HG03442 (cell line): ENCODE measurements around the gene SAMD13.
A peak's percentile ranks its signal among the peaks of the same experiment; 100 is the strongest.

ENCODE experiments used
- ATAC-seq: cut with Tn5 transposase; IDR thresholded peaks from one replicate; pipeline ENCODE4 v1.9.1; 2021; ENCODE audit warnings: mild to moderate bottlenecking, moderate library complexity; ENCODE audit not compliant: unreplicated experiment

The SAMD13 gene, protein sequence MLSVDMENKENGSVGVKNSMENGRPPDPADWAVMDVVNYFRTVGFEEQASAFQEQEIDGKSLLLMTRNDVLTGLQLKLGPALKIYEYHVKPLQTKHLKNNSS

DNA sequence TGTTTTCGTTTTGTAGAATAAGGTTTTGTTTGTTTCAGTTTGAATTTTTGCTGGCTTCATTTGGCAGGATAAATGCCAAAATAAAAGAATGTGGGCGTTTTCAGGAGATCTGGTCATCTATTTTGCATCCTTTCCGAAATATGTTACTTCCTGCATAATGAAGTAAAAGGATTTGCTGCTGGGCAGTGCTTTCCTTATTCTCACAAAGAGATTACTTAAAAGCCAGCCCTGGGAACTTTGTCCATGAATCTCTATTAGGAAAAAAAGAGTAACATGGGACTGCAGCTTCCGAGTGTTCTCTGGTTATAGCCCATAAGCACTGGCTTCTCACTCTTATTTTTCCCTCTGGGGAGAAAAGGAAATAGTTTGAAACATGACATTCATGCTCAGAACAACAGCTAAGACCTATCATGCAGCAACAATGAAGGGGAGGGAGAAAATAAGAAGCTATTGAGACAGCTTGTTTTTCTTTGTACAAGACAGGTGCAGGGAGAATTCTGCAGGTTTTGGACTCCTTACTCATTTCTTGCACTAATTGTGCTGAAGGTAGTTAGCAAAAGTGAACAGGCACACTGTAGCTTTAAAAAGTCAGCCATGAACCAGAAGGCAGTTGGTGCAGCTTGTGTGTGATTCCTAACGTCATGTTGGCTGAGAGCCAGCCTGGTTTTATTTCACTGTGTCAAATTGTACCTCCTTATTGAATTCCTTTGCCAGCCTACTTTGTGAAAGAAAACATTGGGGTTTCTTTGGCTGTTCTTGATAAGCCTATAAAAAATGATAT, at the start of gene SAMD13:
SAMD13 (plus strand) TSS at position 705 of the 781 bp plus-strand sequence. CDS start 1,527 bp downstream, outside the sequence.
- no peak for ATAC-seq

DNA sequence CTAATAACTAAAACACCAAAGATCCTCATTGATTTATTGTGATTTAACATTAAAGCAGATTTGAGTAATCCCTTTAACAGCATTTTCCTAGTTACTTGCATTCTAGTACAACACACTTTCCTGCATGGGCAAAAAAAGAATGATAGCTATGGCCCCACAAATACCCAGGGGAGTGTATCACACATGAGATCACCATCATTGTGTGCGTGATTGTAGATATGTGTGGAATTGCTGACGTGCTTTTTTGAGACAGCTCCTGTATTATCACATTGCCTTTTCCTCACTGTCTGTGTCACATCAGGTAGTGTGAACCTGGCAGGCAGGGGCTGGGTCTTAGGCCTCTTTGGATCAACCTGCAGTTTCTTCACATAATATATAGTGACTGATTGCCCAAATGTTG, 48.5 kb upstream of the SAMD13 start:
- ATAC-seq = no peak

DNA sequence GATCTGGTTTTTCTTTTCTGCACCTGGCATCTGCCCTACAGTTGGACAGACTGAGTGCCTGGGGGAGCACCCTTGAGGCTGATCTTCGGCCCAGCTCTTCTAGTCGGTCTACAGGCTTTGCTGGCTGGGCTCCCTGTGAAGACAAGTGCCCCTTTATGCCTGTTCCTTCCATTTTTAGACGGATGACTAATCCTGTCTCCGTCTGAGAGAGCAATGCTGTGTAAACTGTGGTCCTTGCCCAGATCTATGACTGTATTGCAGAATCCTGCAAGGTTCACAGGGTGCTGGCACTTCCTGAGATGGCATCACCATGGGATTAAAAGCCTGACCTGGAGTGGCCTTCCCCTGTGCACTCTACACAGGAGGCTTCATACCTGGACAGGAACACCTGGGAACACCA, 47.6 kb upstream of the SAMD13 start:
- ATAC-seq = no peak

DNA sequence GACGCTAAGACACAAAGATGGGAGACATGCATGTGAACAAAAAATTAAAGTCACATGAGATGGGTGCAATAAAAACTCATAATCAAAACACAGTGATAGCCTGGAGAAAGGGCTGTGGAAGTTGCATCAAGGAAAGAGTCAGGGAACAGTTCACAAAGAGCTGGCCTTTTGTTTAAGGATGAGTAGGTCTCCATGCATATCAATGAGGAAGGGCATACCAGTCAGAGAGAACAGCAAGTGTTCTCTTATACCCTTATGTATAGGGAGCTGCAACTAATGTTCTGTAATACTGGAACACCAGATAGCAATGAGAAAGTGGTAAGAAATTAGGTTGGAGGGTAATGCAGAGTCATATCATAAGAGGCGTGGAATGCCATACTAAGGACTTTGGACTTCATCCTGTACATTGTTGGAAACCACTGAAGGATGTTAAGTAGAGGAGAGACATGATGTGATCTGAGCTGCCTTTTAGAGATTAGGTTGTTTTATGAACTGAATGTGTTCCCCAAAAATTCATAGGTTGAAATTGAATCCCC, 46.7 kb upstream of the SAMD13 start:
- no peak for ATAC-seq

DNA sequence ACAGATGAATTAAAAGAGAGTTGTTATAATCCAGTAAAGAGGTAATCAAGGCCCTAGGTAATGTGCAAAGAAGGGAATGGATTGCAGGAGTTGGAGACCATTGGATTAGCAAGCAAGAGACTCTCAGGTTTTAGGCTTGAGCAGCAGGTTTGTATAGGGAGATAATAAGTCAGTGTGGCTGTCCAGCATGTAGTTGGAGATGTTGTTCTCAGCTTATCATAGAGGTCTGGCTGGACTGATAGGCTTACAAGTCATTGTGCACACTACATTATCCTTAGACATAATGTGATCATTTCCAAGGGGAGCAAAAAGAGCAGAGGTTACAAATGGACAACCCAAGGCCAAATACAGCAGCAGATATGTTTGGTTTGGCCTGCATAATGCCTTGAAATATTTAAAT, 45.9 kb upstream of the SAMD13 start:
- ATAC-seq = no peak

DNA sequence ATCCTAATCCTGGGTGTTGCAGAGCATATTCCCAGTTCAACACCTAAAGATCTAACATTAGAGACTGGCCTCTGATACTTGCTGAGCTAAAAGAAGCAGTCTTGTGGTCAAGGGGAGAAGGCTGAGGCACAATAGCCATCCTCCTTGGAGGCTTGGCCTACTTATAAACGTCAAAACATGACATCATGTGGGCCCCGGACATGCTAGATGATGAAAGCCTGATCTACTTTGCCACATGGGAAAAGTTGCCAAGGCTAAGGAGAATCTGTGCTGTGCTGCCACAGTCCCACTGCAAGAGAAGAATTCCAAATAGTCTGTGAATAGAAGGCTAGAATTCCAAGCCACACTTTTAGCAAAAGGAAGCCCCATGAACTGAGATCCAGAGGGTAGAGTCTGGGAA, 43.9 kb upstream of the SAMD13 start:
- no peak for ATAC-seq

DNA sequence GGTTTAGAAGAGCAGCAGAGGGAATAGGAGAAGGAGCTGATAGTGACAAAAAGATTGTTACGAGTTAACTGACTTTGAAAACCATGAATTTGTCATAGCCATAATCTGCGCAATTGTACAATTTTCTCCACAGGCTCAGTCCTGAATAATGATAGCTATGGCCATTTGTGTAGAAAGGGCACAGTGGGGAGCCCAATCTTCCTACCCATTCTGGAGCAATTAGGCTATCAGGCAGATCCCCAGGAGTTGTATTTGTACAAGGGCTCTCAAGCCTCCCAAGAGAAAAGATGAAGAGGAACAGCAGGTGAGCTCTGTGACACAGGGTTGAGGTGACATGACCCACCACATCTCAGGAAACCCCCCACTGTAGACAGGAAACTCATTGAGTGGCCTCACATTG, 42.1 kb upstream of the SAMD13 start:
- no peak for ATAC-seq

DNA sequence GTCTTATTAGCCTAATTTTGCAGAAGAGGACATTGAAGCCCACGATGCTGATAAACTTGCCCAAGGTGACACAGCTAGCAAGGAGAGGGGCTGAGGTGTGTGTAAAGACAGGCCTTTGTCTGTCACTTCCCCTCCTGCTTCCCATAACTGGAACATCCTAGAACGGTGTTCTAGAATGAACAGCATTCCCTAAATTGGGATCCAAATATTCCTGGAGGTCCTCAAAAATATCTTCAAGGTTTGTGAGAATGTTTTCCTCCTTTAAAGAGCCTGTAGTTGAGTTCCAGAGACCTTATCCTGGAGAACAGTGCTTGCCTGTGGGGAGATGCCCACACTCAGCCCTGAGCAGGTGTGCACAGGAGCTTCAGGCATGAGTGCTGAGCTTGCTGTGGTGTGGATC, 41.5 kb upstream of the SAMD13 start:
- ATAC-seq = no peak

DNA sequence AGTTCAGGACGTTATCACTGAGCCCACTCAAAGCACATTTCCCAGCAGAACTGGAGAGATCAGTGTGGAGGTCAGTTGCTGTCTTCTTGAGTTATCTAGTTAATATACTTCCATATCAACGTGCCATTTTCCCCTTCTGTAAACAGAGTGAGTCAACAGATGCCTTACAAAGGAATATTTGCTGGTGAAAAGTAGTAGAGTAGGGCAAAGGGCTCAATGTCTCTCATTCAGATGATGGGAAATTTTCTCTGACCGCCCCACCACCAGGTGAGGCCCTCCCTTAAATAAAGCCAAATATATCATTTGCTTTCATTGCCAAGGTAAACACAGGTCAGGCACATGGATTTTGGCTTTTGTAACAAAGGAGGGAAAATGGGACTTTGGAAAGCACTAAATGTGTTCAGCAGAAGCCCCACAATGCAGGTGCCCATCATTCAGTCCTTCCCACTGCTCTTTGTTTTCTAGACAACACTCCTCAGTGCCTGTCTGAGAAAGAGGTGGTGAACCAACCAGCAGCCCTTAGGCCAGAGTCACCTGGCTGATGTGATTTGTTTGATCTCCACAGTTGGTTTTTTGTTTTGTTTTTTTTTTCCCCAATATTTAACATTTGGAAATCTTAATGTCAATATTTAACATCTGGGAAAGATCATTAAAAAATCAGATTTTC, 40.5 kb upstream of the SAMD13 start:
- ATAC-seq = no peak

DNA sequence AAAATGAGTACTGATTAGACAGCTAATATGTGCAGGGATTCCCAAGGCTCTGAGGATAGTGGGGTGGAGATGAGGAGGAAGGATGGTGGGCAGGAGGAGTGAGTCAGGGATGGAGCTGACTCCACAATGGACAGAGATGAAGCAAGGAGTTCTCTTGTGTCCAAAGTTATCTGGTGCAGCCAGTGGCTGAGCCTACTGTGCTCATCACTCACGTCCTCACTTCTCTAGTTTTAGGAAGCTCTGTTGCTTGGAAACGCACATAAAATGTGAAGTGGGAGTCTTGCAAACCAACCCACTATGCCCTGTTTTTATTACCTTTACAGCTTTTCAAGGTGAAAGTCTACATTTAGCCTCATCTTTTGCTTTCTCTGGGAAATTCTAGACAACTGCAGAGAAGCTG, 36.5 kb upstream of the SAMD13 start:
- no peak for ATAC-seq

DNA sequence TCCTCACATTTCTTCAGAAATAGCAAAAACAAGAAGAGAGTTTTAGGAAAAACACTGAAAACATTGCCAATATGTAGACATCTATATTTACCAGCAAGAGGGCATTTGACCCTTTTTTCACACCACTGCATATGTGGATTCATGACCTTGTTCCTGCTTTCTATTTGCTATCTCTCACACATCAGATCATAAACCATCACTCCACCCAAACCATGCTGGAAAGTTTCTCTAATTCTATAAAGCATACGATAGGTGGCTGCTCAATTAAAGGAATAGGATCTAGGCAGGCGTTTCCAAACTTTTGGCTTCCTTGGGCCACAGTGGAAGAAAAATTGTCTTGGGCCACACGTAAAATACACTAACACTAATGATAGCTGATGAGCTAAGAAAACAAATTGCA, 35.6 kb upstream of the SAMD13 start:
- ATAC-seq = no peak

DNA sequence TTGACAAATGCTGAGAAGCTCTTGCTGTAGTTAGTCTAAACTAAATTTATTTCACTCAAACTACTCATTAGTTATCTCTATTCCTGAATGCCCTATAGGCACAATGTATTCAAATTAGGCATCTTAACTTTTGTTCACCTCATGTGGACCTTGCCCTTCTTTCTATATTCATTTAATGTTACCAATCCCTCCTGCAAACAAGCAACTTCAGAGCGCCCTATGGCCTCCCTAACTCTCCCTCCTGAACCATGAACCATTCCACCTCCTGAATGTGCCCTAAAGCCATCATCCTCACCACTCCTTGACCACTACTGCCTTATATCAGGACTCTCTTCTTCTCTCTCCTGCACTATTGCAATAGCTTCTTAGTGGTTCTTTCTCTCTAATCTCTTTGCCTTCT, 34.8 kb upstream of the SAMD13 start:
- ATAC-seq = no peak

DNA sequence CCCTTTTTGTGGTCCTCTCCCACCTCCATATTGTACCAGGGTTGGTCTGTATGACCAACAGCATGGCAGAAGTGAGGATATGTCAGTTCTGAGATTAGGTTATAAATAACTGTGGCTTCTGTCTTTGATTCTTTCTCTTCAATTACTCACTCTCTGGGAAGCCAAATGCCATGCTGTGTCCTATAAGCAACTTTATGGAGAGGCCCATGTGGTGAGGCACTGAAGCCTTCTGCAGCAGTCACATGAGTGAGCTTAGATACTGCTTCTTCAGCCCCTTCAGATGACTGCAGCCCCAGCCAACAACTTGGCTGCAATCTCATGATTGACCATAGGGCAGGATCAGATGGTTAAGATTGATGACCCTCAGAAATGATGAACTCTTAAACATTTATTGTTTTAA, 34.0 kb upstream of the SAMD13 start:
- no peak for ATAC-seq

DNA sequence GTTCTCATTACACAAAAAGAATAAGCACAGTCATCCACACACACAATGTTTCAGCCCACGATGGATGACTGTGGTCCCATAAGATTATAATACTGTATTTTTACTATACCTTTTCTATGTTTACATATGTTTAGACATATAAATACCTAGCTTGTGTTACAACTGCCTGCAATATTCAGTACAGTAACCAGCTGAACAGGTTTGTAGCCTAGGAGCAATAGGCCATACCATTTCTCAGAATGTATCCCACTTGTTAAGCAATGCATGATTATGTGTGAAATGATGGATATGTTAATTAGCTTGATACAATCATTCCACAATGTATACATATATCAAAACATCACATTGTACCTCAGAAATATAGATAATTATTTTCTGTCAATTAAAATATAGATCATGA, 33.2 kb upstream of the SAMD13 start:
- no peak for ATAC-seq

DNA sequence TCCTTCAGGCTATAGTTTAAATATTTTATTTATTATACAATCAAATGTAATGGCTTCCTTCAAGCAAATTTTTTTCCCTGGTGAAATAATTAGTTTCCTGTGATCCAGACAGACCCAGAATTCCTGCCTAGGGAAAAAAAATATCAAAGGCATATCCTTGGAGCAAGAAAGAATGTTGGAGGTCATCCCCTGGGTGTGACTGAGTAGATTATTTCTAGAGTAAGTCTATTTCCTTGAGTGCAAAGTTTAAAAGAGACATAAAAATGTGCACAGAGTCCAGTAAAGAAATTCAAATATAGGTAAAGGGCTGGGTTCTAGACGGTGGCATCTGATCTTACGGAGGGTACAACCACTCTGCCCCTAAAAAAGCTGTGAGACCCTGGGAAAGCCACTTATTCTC, 32.2 kb upstream of the SAMD13 start:
- no peak for ATAC-seq

DNA sequence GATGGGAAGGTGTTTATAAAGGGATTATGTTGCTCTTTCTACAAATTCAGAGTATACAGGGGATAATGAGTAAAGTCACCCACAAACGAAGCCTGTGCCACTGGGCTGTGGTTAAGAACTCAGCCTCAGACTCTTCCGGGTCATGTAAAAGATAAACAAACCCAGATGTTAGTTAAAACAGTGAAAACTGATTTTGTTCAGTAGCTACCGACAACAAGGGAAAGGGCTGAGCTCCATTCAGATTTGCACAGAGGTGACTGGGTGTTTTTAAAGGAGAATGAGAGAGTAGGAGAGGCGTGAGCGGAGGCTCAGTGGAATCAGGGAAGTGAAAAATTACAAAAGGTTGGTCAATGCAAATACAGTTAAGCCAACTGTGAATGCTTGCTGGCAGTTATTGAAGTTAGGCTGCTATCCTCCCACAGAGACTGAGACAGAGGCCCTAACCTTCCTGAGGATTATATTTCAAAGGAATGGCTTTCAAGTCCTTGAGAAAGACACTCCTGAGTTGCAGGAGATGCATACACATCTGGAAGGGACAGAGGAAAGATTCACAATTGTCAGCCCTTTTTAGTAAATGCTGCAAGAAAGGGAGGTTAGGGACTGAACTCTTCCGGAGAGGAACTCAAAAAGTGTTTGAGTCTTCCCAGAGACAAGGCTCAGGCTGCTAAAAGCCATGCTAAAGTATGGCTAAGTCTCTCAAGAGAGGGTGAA, 29.9 kb upstream of the SAMD13 start:
- ATAC-seq = peak; percentile 96

DNA sequence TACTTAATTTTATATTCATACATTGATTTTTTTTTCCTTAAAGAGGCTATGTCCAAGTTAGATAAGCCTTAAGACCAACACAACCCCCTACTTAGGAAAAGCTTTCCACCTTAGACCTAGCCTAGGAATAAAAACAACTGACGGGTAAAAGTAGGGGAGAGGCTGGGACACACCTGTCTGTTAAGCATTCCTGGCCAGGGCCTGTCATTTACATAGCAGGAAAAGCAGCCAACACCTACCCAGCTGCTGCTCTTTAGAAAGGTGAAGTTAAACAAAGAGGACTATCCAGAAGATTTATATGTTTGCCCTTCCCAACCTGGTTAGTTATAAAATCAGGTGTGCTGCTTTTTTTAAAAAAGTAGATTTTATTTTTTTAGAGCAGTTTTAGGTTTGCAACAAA, 29.1 kb upstream of the SAMD13 start:
- no peak for ATAC-seq

DNA sequence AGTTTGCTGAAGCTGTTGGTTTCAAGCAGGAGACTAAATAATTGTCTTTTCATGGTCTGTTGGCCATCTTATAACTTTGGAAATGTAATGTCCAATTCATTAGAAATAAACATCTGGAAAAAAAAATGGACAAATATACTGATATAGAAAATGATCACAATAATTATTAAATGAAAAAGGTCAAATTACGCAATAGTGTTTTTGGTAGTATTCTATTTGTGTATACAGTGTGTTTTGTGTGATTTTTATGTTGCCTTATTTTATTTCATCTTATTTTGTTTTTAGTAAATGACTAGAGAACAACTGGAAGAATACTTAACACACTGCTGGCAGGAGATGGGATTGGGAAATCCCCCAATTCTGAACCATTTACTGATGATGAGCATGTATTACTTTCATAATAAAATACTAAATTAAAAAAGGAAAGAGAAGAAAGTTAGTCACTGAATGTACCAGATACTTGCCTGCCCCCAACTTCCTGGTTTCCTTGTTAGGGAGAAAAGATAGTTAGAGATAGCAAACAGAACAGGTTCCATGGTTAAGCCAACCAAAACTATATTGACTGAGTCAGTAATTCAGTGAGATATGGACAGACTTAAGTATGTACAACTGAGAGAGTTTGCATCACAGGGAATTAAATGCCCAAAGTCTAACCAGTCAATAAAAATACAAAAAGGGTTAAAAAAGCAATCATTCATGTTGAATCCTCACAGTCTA, 24.0 kb upstream of the SAMD13 start:
- no peak for ATAC-seq

DNA sequence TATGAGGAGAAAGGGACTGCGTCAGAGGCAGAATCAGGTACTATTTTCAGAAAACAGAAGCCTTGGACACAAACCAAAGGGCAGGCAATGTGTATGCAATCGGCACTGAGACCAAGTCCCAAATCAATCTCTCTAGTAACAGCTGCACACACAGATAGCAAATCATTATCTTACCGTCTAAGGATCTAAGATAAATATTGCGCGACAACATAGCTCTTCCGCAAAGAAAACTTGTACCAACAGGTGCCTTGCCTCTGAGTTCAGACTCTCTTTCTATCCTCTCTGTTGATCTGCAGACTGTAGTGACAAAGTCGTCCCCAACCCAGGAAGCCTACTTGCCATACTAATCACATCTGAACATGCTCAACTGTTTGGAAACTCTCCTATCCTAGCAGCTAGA, 22.6 kb upstream of the SAMD13 start:
- no peak for ATAC-seq

DNA sequence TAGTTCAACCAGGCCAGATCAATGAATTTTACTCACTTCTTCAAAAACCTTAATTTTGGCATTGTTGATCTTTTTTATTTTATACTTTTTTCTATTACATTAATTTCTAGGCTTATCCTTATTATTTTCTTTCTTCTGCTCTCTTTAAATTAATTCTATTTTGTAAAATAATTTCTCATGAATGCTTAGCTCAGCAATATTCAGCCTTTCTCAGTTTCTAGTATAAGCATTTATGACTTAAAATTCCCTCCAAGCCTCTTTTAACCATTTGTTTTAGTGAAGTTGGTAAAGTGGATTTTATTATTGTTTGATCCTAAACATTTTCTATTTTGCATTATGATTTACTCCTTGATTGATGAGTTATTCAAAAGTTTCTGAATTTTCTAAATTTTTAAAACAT, 20.6 kb upstream of the SAMD13 start:
- no peak for ATAC-seq

DNA sequence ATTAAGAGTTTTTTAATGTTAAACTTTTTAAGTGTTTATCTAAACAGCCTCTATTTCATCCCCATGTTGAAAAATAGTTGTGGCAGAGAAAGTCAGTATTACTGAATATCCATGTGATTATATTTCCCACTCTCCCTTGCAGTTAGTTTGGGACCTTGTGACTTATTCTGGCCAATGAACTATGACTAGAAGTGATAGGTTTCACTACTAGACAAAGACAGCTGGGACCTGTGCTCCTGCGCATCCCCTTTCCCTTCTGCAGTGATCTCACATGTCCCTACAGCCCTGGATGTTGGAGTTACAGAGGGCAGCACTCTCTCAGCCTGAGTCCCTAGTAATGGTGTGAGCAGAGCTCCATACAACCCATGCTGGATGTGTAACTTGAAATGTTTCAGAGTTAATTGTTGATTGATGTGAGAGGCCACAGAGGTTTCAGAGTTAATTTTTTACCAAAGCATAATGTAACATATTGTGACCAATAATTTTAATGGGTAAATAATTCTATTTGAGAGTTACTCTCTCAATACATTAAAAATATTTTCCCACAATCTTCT, 18.7 kb upstream of the SAMD13 start:
- no peak for ATAC-seq
